ENCODE data around the gene ZC3H13.

The ZC3H13 gene

GRCh38 chr13:46101484-46102254 lies 49.1 kb upstream of the ZC3H13 start:
- H3K9me3 ChIP-seq (ENCODE audit: insufficient read depth, low read depth, low read length), result no peaks in the 10 kb centered on the region
- H3K36me3 ChIP-seq (ENCODE audit: insufficient read depth, low read length), result no peaks in the 10 kb centered on the region
- H3K4me1 ChIP-seq (ENCODE audit: insufficient read depth, low read length, poor library complexity, severe bottlenecking), result peaks cover 39% of the 10 kb centered on the region
- H4K20me1 ChIP-seq (ENCODE audit: insufficient read depth, low read length, poor library complexity, severe bottlenecking), result no peaks in the 10 kb centered on the region
- peaks cover 3% of the 10 kb centered on the region; the same call in 1 of the 2 replicates for H3F3A ChIP-seq (ENCODE audit: low read depth)
- H3K9ac ChIP-seq (ENCODE audit: low read depth, low read length, poor library complexity, severe bottlenecking), result peak overlapping the region; percentile 11
- no peaks in the 10 kb centered on the region for H3K9me2 ChIP-seq (replicated peaks; ENCODE audit: low read depth, low read length)
- no peaks in the 10 kb centered on the region for H3K27me3 ChIP-seq (ENCODE audit: insufficient read depth, low read length, poor library complexity, severe bottlenecking)
- H3K4me3 ChIP-seq (ENCODE audit: low read length, poor library complexity, severe bottlenecking), result peak overlapping the region; percentile 12
- H3K79me2 ChIP-seq (ENCODE audit: insufficient read depth, low read length), result no peaks in the 10 kb centered on the region
- H2AFZ ChIP-seq (ENCODE audit: low read length), result peak overlapping the region; percentile 33
- TF ChIP-seq EZH2phosphoT487 (IDR thresholded peaks at IDR 0.05; ENCODE audit: borderline replicate concordance), result no peak
- TF ChIP-seq CTCF (conservative IDR thresholded peaks at IDR 0.05; ENCODE audit: low read length), result no peak
- peak overlapping the region; percentile 53 for H3K4me2 ChIP-seq (ENCODE audit: low read depth, low read length, poor library complexity, severe bottlenecking)

- TF ChIP-seq CTCF (conservative IDR thresholded peaks at IDR 0.05; ENCODE audit: low read length), result no peak
- no peak for TF ChIP-seq EZH2phosphoT487 (IDR thresholded peaks at IDR 0.05; ENCODE audit: borderline replicate concordance)
- no peaks in the 10 kb centered on the region for H3K27me3 ChIP-seq (ENCODE audit: insufficient read depth, low read length, poor library complexity, severe bottlenecking)
- H3K4me3 ChIP-seq (ENCODE audit: low read length, poor library complexity, severe bottlenecking), result peak overlapping the region; percentile 12
- H3K79me2 ChIP-seq (ENCODE audit: insufficient read depth, low read length), result no peaks in the 10 kb centered on the region
- peaks cover 3% of the 10 kb centered on the region; the same call in 1 of the 2 replicates for H3F3A ChIP-seq (ENCODE audit: low read depth)
- peak overlapping the region; percentile 47; the same call in 1 of the 2 replicates for H2AFZ ChIP-seq (ENCODE audit: low read length)
- H3K4me1 ChIP-seq (ENCODE audit: insufficient read depth, low read length, poor library complexity, severe bottlenecking), result peaks cover 32% of the 10 kb centered on the region
- H3K9me3 ChIP-seq (ENCODE audit: insufficient read depth, low read depth, low read length), result no peaks in the 10 kb centered on the region
- H3K9ac ChIP-seq (ENCODE audit: low read depth, low read length, poor library complexity, severe bottlenecking), result peak overlapping the region; percentile 23
- H3K4me2 ChIP-seq (ENCODE audit: low read depth, low read length, poor library complexity, severe bottlenecking), result peak overlapping the region; percentile 53
- no peaks in the 10 kb centered on the region for H4K20me1 ChIP-seq (ENCODE audit: insufficient read depth, low read length, poor library complexity, severe bottlenecking)
- H3K9me2 ChIP-seq (replicated peaks; ENCODE audit: low read depth, low read length), result no peaks in the 10 kb centered on the region
- no peaks in the 10 kb centered on the region for H3K36me3 ChIP-seq (ENCODE audit: insufficient read depth, low read length)
Observed at GRCh38 chr13:46101002-46101401, 48.5 kb upstream of the ZC3H13 start.

GRCh38 chr13:46100191-46100815 lies 47.8 kb upstream of the ZC3H13 start:
- H3K4me2 ChIP-seq (ENCODE audit: low read depth, low read length, poor library complexity, severe bottlenecking), result peak overlapping the region; percentile 53
- peak overlapping the region; percentile 23 for H3K9ac ChIP-seq (ENCODE audit: low read depth, low read length, poor library complexity, severe bottlenecking)
- peak overlapping the region; percentile 47; the same call in 1 of the 2 replicates for H2AFZ ChIP-seq (ENCODE audit: low read length)

More at GRCh38 chr13:46100191-46100815, 47.8 kb upstream of the ZC3H13 start:
- H3K4me1 ChIP-seq (ENCODE audit: insufficient read depth, low read length, poor library complexity, severe bottlenecking), result peaks cover 32% of the 10 kb centered on the region
- no peaks in the 10 kb centered on the region for H3K27me3 ChIP-seq (ENCODE audit: insufficient read depth, low read length, poor library complexity, severe bottlenecking)
- peak overlapping the region; percentile 2 for H3K4me3 ChIP-seq (ENCODE audit: low read length, poor library complexity, severe bottlenecking)
- peaks cover 3% of the 10 kb centered on the region; the same call in 1 of the 2 replicates for H3F3A ChIP-seq (ENCODE audit: low read depth)
- no peaks in the 10 kb centered on the region for H3K9me2 ChIP-seq (replicated peaks; ENCODE audit: low read depth, low read length)
- no peaks in the 10 kb centered on the region for H3K9me3 ChIP-seq (ENCODE audit: insufficient read depth, low read depth, low read length)
- H4K20me1 ChIP-seq (ENCODE audit: insufficient read depth, low read length, poor library complexity, severe bottlenecking), result no peaks in the 10 kb centered on the region
- no peaks in the 10 kb centered on the region for H3K36me3 ChIP-seq (ENCODE audit: insufficient read depth, low read length)
- no peaks in the 10 kb centered on the region for H3K79me2 ChIP-seq (ENCODE audit: insufficient read depth, low read length)
- TF ChIP-seq CTCF (conservative IDR thresholded peaks at IDR 0.05; ENCODE audit: low read length) (no peak), EZH2phosphoT487 (IDR thresholded peaks at IDR 0.05; ENCODE audit: borderline replicate concordance) (no peak)

All from Loucy (cell line).